T-cell (primary cell): ENCODE results near the gene ARFGEF2. TPM values are rescaled to one million over a fixed set of nuclear protein-coding genes. Genes with fewer than 3 reads are reported as not detected.

ENCODE experiments used
- ATAC-seq, 4 experiments: fragments of 200-7000 bp in 3 of 4; fragments of 150-1000 bp in 1 of 4; cut with Tn5 transposase; replicated peaks in 1 of 4; 1 replicate in 3 of 4; 2 replicates in 1 of 4; pipeline ENCODE4 v1.10.0; 2021; ENCODE audit warnings: moderate library complexity in 3 of 4, mild to moderate bottlenecking in 2 of 4, moderate number of reproducible peaks in 1 of 4
- CTCF ChIA-PET, 2 donors: fragments of 300-600 bp; sonication (Branson Sonifier 250); formaldehyde crosslinking; loops; one replicate each; lab custom pipeline; 2022; ENCODE audit warnings: antibody characterized with exemption in 2 of 2; lab: Charles Lee
- POLR2A ChIA-PET, 2 donors: fragments of 300-600 bp; sonication (Branson Sonifier 250); formaldehyde crosslinking; loops; one replicate each; lab custom pipeline; 2022; ENCODE audit warnings: antibody characterized with exemption in 2 of 2; lab: Charles Lee
- DNase-seq, 35 experiments: peaks; one replicate each; pipeline versions ENCODE4 v3.0.0 to v3.0.0-alpha.2; 2013 to 2023
- H3K27ac ChIP-seq: one replicate; pipeline ENCODE4 v1.5.1; 2013; ENCODE audit warnings: low read length
- H3K27me3 ChIP-seq, 2 experiments: replicated peaks in 1 of 2; 1 replicate in 1 of 2; 2 replicates in 1 of 2; pipeline versions ENCODE4 v1.6.1 to v1.7.0; 2013; ENCODE audit warnings: low read length in 1 of 2, mixed read lengths in 1 of 2; ENCODE audit not compliant: control insufficient read depth in 2 of 2, insufficient read depth in 2 of 2; ENCODE audit errors: extremely low read depth in 1 of 2
- H3K36me3 ChIP-seq, 2 donors: 1 replicate in 1 of 2; 2 replicates in 1 of 2; pipeline versions ENCODE4 v1.6.1 to v1.7.0; 2013; ENCODE audit warnings: low read length in 1 of 2; ENCODE audit not compliant: control insufficient read depth in 2 of 2, insufficient read depth in 1 of 2; ENCODE audit errors: extremely low read depth in 1 of 2
- H3K4me1 ChIP-seq, 2 experiments: 1 replicate in 1 of 2; 2 replicates in 1 of 2; pipeline versions ENCODE4 v1.6.1 to v1.7.0; 2013; ENCODE audit warnings: low read length in 2 of 2, mixed read lengths in 1 of 2; ENCODE audit not compliant: insufficient read depth in 2 of 2, control insufficient read depth in 1 of 2; ENCODE audit errors: extremely low read depth in 1 of 2
- H3K4me3 ChIP-seq, 2 donors: 1 replicate in 1 of 2; 2 replicates in 1 of 2; pipeline versions ENCODE4 v1.5.1 to v1.7.0; 2013; ENCODE audit warnings: mild to moderate bottlenecking in 2 of 2, low read length in 1 of 2, moderate library complexity in 1 of 2; ENCODE audit not compliant: control insufficient read depth in 1 of 2; ENCODE audit errors: extremely low read depth in 1 of 2
- H3K9me3 ChIP-seq: 2 replicates; pipeline ENCODE4 v1.7.0; 2013
- H3K27ac Mint-ChIP-seq, 2 donors: one replicate each; pipeline ENCODE4 v1.8.0; 2020 to 2021; ENCODE audit warnings: mild to moderate bottlenecking in 2 of 2, mixed read lengths in 2 of 2
- H3K27me3 Mint-ChIP-seq, 2 donors: one replicate each; pipeline ENCODE4 v1.8.0; 2021 to 2022; ENCODE audit warnings: mixed read lengths in 2 of 2
- H3K36me3 Mint-ChIP-seq: one replicate; pipeline ENCODE4 v1.8.0; 2021; ENCODE audit warnings: mixed read lengths
- H3K4me1 Mint-ChIP-seq, 3 donors: one replicate each; pipeline ENCODE4 v1.8.0; 2020 to 2022; ENCODE audit warnings: mixed read lengths in 3 of 3, mild to moderate bottlenecking in 1 of 3
- H3K4me3 Mint-ChIP-seq, 3 donors: one replicate each; pipeline ENCODE4 v1.8.0; 2020 to 2022; ENCODE audit warnings: mild to moderate bottlenecking in 3 of 3, mixed read lengths in 3 of 3, moderate library complexity in 3 of 3
- H3K9me3 Mint-ChIP-seq, 3 donors: one replicate each; pipeline ENCODE4 v1.8.0; 2020 to 2022; ENCODE audit warnings: mixed read lengths in 3 of 3
- WGBS: methylation state at CpG from one replicate; pipeline ENCODE4 v1.1.5; 2013; ENCODE audit warnings: missing lambda C conversion rate; ENCODE audit not compliant: insufficient coverage; 5-methylcytosine and 5-hydroxymethylcytosine counted together
- total RNA-seq, 35 experiments: library from RNA in 6 of 35; stranded (reverse) in 6 of 35; fragments of 120-200 nt in 1 of 35; gene quantifications; one replicate each; pipeline versions ENCODE4 v1.2.1 to v1.2.4 and lab custom pipeline; 2013 to 2026

Gene ARFGEF2
- total RNA-seq, 5 donors from 2014 or later (not counting 1 experiment from before 2014, with no cell fraction given) = 23.4 to 30.3 (median 26.0) TPM

DNA sequence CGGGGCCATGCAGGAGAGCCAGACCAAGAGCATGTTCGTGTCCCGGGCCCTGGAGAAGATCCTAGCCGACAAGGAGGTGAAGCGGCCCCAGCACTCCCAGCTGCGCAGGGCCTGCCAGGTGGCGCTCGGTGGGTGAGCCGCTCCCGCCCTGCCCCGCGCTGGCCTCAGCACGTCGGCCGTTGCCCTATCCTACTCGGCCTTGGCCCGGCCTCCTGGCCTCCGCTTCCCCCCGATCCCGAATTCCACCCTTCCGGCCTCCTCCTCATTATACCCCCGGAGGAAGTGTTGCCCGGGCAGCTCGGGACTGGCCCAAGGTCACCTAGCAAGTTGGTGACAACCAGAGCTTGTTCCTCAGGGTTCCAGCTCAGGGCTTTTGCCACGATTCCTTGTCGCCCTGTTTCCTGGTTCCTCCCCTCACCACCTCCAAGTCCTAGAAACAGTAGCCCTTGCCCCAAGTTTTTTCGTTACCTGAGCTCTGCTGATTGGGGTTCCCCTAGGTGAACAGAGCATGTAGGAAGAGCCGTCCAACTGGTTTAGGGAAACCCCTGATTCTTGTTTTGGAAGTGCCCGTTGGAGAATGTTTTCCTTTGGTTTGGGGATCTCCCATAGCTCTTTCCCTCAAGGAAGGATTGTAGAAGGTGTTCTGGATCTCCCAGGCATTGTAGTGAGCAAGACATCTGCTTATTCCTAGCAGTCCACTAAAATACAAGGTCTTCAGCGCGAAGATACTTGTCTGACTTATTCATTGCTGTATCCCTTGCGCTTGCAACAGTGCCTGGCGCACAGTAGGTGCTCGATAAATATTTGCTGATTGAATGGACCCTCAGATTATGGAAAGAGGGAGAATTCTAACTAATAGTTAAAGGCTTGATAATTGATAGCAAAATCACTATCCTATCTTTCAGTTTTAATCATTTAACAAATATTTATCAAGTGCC lies 641 bp downstream of the ARFGEF2 start:
- Mint-ChIP-seq H3K4me1 (peaks cover 55 to 61% (median 60%) of the 10 kb centered on the region in 3 donors), H3K4me3 (peak overlapping the region; percentile 86 to 98 (median 92)), H3K27me3 (no peaks in the 10 kb centered on the region), H3K36me3 (no peaks in the 10 kb centered on the region), H3K27ac (peak overlapping the region; percentile 78 to 90), H3K9me3 (no peaks in the 10 kb centered on the region)
- H3K36me3 ChIP-seq = no peaks in the 10 kb centered on the region
- peak overlapping the region; percentile 84 for H3K27ac ChIP-seq
- H3K4me3 ChIP-seq = peak overlapping the region; percentile 75 to 91
- DNase-seq (peak in 2 of 35 experiments; percentile 10 to 50), ATAC-seq (peak; percentile 56 to 59 (median 58))
- H3K27me3 ChIP-seq = no peaks in the 10 kb centered on the region
- POLR2A ChIA-PET = interaction anchor here in 1 of 2 donors (0.6 to 1.1 kb wide), 3 partner anchors 9 to 110 kb away, joined by 3 to 4 read pairs (median 3); no protein-coding TSS in a partner anchor
- under 1% methylated on average over 26 of the region's 34 CpGs for WGBS
- CTCF ChIA-PET = interaction anchor here in 1 of 2 donors (0.6 to 0.8 kb wide), 2 partner anchors 12 to 266 kb away, joined by 3 read pairs; no protein-coding TSS in a partner anchor
- peaks cover 5 to 24% of the 10 kb centered on the region in 2 experiments for H3K4me1 ChIP-seq
- H3K9me3 ChIP-seq = no peaks in the 10 kb centered on the region

DNA sequence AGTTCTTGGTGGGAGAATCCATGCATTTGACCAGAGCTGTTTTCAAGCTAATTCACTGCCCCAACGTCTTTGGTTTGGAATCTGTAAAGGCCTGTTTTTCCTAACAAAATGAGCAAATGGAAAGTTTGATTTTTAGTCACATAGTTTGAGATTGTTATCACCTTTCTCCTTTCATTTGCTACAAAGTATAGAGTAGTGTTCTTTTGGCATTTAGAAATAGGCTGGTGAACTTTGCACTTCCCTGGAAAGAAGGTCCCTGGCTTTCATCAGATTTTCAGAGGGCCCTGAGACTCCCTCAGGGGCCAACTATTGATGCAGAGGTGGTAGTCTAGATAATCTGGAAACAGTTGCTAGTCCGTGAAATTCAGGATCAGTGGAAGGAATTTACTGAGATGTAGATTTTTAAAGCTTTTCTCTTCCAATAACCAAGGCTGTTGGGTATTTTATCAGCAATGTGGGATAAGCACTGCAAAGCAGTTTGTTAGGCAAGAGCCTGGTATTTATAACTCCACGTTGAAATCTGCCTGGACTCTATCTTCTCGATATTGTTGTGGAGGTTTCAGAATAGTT lies 1.7 kb downstream of the ARFGEF2 start:
- Mint-ChIP-seq H3K4me3 (peak overlapping the region; percentile 45 to 52 (median 51)), H3K36me3 (no peaks in the 10 kb centered on the region), H3K9me3 (no peaks in the 10 kb centered on the region), H3K27ac (peak overlapping the region in 1 of 2 donors; percentile 55), H3K4me1 (peaks cover 60 to 64% (median 63%) of the 10 kb centered on the region in 3 donors), H3K27me3 (no peaks in the 10 kb centered on the region)
- no peak for DNase-seq
- Histone ChIP-seq H3K4me3 (no peak overlapping the region), H3K36me3 (no peaks in the 10 kb centered on the region), H3K27ac (no peak overlapping the region), H3K4me1 (peaks cover 5 to 24% of the 10 kb centered on the region in 2 experiments), H3K9me3 (no peaks in the 10 kb centered on the region), H3K27me3 (no peaks in the 10 kb centered on the region)
- POLR2A ChIA-PET = interaction anchor here in 1 of 2 donors (0.6 kb wide), 1 partner anchor 1561 kb away, joined by 4 read pairs; no protein-coding TSS in a partner anchor
- ATAC-seq = no peak
- CTCF ChIA-PET = interaction anchor here in 1 of 2 donors (0.6 kb wide), 1 partner anchor 267 kb away, joined by 3 read pairs; no protein-coding TSS in a partner anchor
- no CpG with 5 or more reads among the region's 4 CpGs for WGBS

DNA sequence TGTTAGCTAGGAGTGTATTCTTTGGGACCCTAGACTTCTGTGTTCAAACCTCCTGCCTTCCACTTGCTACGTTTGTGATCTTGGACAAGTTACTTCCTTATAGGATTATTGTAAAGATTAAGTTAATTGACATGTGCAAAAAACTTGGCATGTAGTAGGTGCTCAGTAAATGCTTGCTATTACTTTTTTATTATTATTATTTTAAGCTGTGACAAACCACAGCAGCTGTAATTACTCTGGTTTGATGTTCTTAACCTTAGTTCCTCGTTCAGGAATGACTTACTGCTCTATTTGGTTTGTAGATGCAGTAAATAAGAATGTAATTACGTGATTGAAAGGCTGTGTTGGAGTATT lies 3.2 kb downstream of the ARFGEF2 start:
- ATAC-seq = no peak
- POLR2A ChIA-PET = interaction anchor here (0.7 kb wide), 2 partner anchors 14 to 18 kb away, joined by 4 read pairs; no protein-coding TSS in a partner anchor
- CTCF ChIA-PET = interaction anchor here in 1 of 2 donors (0.5 kb wide), 1 partner anchor 16 kb away, joined by 3 read pairs; no protein-coding TSS in a partner anchor
- Histone ChIP-seq H3K9me3 (no peaks in the 10 kb centered on the region), H3K4me1 (peaks cover 5 to 24% of the 10 kb centered on the region in 2 experiments), H3K27me3 (no peaks in the 10 kb centered on the region), H3K4me3 (no peak overlapping the region), H3K27ac (no peak overlapping the region), H3K36me3 (peaks cover 0 to 2% of the 10 kb centered on the region in 2 donors)
- Mint-ChIP-seq H3K27me3 (no peaks in the 10 kb centered on the region), H3K27ac (no peak overlapping the region), H3K9me3 (no peaks in the 10 kb centered on the region), H3K4me3 (no peak overlapping the region), H3K36me3 (no peaks in the 10 kb centered on the region), H3K4me1 (peaks cover 61 to 63% (median 62%) of the 10 kb centered on the region in 3 donors)
- no CpG with 5 or more reads among the region's 3 CpGs for WGBS
- no peak for DNase-seq

DNA sequence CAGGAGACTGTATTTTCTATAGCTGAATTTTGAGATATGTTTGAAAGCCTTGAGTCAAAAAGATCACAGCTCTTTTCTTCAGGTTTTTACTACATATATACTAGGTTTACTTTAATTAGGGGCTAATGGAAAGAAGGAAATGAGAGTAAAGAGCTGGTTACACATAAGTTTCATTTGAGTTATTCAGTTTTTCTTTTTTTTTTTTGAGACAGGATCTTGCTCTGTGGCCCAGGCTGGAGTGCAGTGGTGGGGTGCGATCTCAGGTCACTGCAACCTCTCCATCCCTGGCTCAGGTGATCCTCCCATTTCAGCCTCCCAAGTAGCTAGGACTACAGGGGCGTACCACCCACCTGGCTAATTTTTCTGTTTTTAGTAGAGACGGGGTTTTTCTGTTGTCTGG lies 4.8 kb downstream of the ARFGEF2 start:
- H3K9me3 Mint-ChIP-seq = no peaks in the 10 kb centered on the region
- no CpG with 5 or more reads among the region's 3 CpGs for WGBS
- H3K4me3 ChIP-seq = no peak overlapping the region
- no peak overlapping the region for H3K27ac ChIP-seq
- no peaks in the 10 kb centered on the region for H3K36me3 Mint-ChIP-seq
- CTCF ChIA-PET = interaction anchor here in 1 of 2 donors (0.5 to 0.6 kb wide), 2 partner anchors 15 to 1254 kb away, joined by 3 to 6 read pairs; no protein-coding TSS in a partner anchor
- H3K4me1 ChIP-seq = peaks cover 5 to 12% of the 10 kb centered on the region in 2 experiments
- no peaks in the 10 kb centered on the region for H3K27me3 Mint-ChIP-seq
- H3K4me1 Mint-ChIP-seq = peaks cover 49 to 51% (median 49%) of the 10 kb centered on the region in 3 donors
- no peak overlapping the region for H3K4me3 Mint-ChIP-seq
- DNase-seq (no peak), ATAC-seq (no peak)
- POLR2A ChIA-PET = interaction anchor here in 1 of 2 donors (0.5 kb wide), 1 partner anchor 226 kb away, joined by 3 read pairs; no protein-coding TSS in a partner anchor
- no peaks in the 10 kb centered on the region for H3K9me3 ChIP-seq
- H3K27ac Mint-ChIP-seq = no peak overlapping the region
- H3K27me3 ChIP-seq = no peaks in the 10 kb centered on the region
- peaks cover 0 to 8% of the 10 kb centered on the region in 2 donors for H3K36me3 ChIP-seq

GRCh38 chr20:48926821-48927220 lies 5.3 kb downstream of the ARFGEF2 start:
- Histone ChIP-seq H3K36me3 (peaks cover 3 to 13% of the 10 kb centered on the region in 2 donors), H3K27ac (no peak overlapping the region), H3K27me3 (no peaks in the 10 kb centered on the region), H3K4me3 (no peak overlapping the region), H3K9me3 (no peaks in the 10 kb centered on the region), H3K4me1 (peaks cover 5 to 12% of the 10 kb centered on the region in 2 experiments)
- Mint-ChIP-seq H3K4me3 (no peak overlapping the region), H3K4me1 (peaks cover 47 to 51% (median 49%) of the 10 kb centered on the region in 3 donors), H3K36me3 (no peaks in the 10 kb centered on the region), H3K27ac (peak overlapping the region in 1 of 2 donors; percentile 6), H3K9me3 (no peaks in the 10 kb centered on the region), H3K27me3 (no peaks in the 10 kb centered on the region)
- no peak for ATAC-seq
- WGBS = no CpG with 5 or more reads among the region's 3 CpGs
- ChIA-PET CTCF (interaction anchor here in 1 of 2 donors (0.6 kb wide), 1 partner anchor 1253 kb away, joined by 6 read pairs; no protein-coding TSS in a partner anchor), POLR2A (interaction anchor here in 1 of 2 donors (0.5 to 0.6 kb wide), 2 partner anchors 103 to 227 kb away, joined by 3 to 6 read pairs; no protein-coding TSS in a partner anchor)
- DNase-seq = no peak
